GM21390 (cell line): Measurements from ENCODE around the gene MGLL.
A peak's percentile ranks its signal among the peaks of the same experiment; 100 is the strongest.

Experiments used
- ATAC-seq: cut with Tn5 transposase; IDR thresholded peaks from one replicate; pipeline ENCODE4 v1.9.1; 2021; ENCODE audit not compliant: unreplicated experiment

Gene MGLL

GRCh38 chr3:127760361-127760760 is 62.0 kb downstream of the MGLL start:
- no peak for ATAC-seq

GRCh38 chr3:127759826-127760225 is 62.5 kb downstream of the MGLL start:
- no peak for ATAC-seq

- ATAC-seq: no peak
Measured at GRCh38 chr3:127758013-127758412, 64.3 kb downstream of the MGLL start.

GRCh38 chr3:127755305-127755681 is 67.0 kb downstream of the MGLL start:
- ATAC-seq: no peak

GRCh38 chr3:127754411-127755304 is 67.7 kb downstream of the MGLL start:
- ATAC-seq: no peak

GRCh38 chr3:127753898-127754410 is 68.4 kb downstream of the MGLL start:
- ATAC-seq: no peak

GRCh38 chr3:127753338-127753737 is 69.0 kb downstream of the MGLL start:
- no peak for ATAC-seq

- no peak for ATAC-seq
Measured at GRCh38 chr3:127751782-127752181, 70.5 kb downstream of the MGLL start.

- no peak for ATAC-seq
Measured at GRCh38 chr3:127751163-127751621, 71.1 kb downstream of the MGLL start.

GRCh38 chr3:127750226-127751031 is 71.9 kb downstream of the MGLL start:
- peak; percentile 33 for ATAC-seq

- ATAC-seq: no peak
Measured at GRCh38 chr3:127749787-127750225, 72.5 kb downstream of the MGLL start.

- no peak for ATAC-seq
Measured at GRCh38 chr3:127749361-127749760, 73.0 kb downstream of the MGLL start.

GRCh38 chr3:127748754-127749327 is 73.5 kb downstream of the MGLL start:
- ATAC-seq: no peak

GRCh38 chr3:127747751-127748521 is 74.4 kb downstream of the MGLL start:
- ATAC-seq: no peak

GRCh38 chr3:127747066-127747465 is 75.2 kb downstream of the MGLL start:
- ATAC-seq: no peak

- ATAC-seq: no peak
Measured at GRCh38 chr3:127746400-127747057, 75.8 kb downstream of the MGLL start.

GRCh38 chr3:127745656-127746399 is 76.5 kb downstream of the MGLL start:
- ATAC-seq: no peak

- no peak for ATAC-seq
Measured at GRCh38 chr3:127744875-127745274, 77.4 kb downstream of the MGLL start.

GRCh38 chr3:127744253-127744815 is 78.0 kb downstream of the MGLL start:
- ATAC-seq: no peak
